Measurements from ENCODE around the gene REEP3.

The REEP3 gene

GRCh38 chr10:63515002-63515763, 6.0 kb upstream of the REEP3 start:
- peak; percentile 12 for DNase-seq

GRCh38 chr10:63516207-63516606, 5.0 kb upstream of the REEP3 start:
- DNase-seq: no peak

GRCh38 chr10:63518690-63519288, 2.4 kb upstream of the REEP3 start:
- no peak for DNase-seq

- DNase-seq: peak; percentile 68
These were observed 445 bp downstream of the REEP3 start for GRCh38 chr10:63521416-63522276.

GRCh38 chr10:63522277-63522687, 1.1 kb downstream of the REEP3 start:
- peak; percentile 43 for DNase-seq

GRCh38 chr10:63522995-63523394, 1.8 kb downstream of the REEP3 start:
- no peak for DNase-seq

- DNase-seq: no peak
These were observed 3.8 kb downstream of the REEP3 start for GRCh38 chr10:63525021-63525420.

GRCh38 chr10:63527401-63527800, 6.2 kb downstream of the REEP3 start:
- DNase-seq: no peak

GRCh38 chr10:63528084-63528744, 7.0 kb downstream of the REEP3 start:
- DNase-seq: no peak

GRCh38 chr10:63530409-63530808, 9.2 kb downstream of the REEP3 start:
- no peak for DNase-seq

- no peak for DNase-seq
These were observed 13.5 kb downstream of the REEP3 start for GRCh38 chr10:63534723-63535122.

- DNase-seq: no peak
These were observed 15.5 kb downstream of the REEP3 start for GRCh38 chr10:63536698-63537097.

- no peak for DNase-seq
These were observed 16.3 kb downstream of the REEP3 start for GRCh38 chr10:63537536-63537935.

- DNase-seq: no peak
These were observed 18.2 kb downstream of the REEP3 start for GRCh38 chr10:63539377-63539776.

- no peak for DNase-seq
These were observed 18.8 kb downstream of the REEP3 start for GRCh38 chr10:63539994-63540393.

- no peak for DNase-seq
These were observed 21.8 kb downstream of the REEP3 start for GRCh38 chr10:63542835-63543575.

GRCh38 chr10:63543576-63543962, 22.4 kb downstream of the REEP3 start:
- no peak for DNase-seq

- no peak for DNase-seq
These were observed 23.2 kb downstream of the REEP3 start for GRCh38 chr10:63544418-63544817.

GRCh38 chr10:63547628-63548360, 26.6 kb downstream of the REEP3 start:
- DNase-seq: no peak

- DNase-seq: no peak
These were observed 27.7 kb downstream of the REEP3 start for GRCh38 chr10:63548860-63549259.

GRCh38 chr10:63549810-63550209, 28.6 kb downstream of the REEP3 start:
- no peak for DNase-seq

- DNase-seq: no peak
These were observed 31.8 kb downstream of the REEP3 start for GRCh38 chr10:63553031-63553430.
